Measurements from ENCODE around the gene MEST. TPM values are rescaled to one million over a fixed set of nuclear protein-coding genes. Genes with fewer than 3 reads are reported as not detected.
"Not testable (repeated sequence)": the region's sequence is repeated elsewhere in the genome, so short reads cannot be mapped to it uniquely, and the experiment has no call there.

Gene MEST
- total RNA-seq, 2 experiments from 2014 or later, result 6.8 to 9.2 TPM

DNA sequence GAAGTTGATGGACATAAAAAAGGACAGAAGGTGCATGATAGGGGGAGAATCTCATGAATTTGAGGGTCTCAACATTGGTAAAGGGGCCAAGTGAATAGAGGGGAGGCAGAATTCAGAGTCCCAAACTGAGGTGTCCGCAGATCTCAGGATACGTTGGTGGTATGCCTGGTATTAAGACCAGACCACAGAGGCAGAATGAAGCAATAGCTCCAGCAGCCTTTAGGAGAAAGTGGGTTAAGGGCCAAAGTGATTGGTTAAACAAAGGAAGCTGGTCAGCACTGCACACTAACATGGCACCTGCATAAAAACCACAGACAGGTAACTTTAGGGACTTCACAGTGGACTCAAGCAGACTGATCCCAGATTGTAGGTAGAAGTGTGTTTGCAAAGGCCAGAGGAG is 37.5 kb downstream of the MEST start:
- ChIA-PET CTCF (interaction anchor here (0.6 kb wide), 1 partner anchor 178 kb away, joined by 3 read pairs; no protein-coding TSS in a partner anchor), POLR2A (interaction anchor here (0.9 kb wide), 1 partner anchor 25 kb away, joined by 3 read pairs; no protein-coding TSS in a partner anchor)
- intact Hi-C loops (cut with micrococcal nuclease), result no loop called here
- no peaks in the 10 kb centered on the region for H3K9me3 Mint-ChIP-seq
- H3K4me3 Mint-ChIP-seq, result no peak overlapping the region
- ATAC-seq (no peak), DNase-seq (no peak)
- no peaks in the 10 kb centered on the region for H3K36me3 Mint-ChIP-seq (ENCODE audit: low read depth)
- H3K4me1 Mint-ChIP-seq (ENCODE audit: low read depth), result no peaks in the 10 kb centered on the region
- no peak overlapping the region for H3K27ac Mint-ChIP-seq
- TF ChIP-seq, protein P1, sequence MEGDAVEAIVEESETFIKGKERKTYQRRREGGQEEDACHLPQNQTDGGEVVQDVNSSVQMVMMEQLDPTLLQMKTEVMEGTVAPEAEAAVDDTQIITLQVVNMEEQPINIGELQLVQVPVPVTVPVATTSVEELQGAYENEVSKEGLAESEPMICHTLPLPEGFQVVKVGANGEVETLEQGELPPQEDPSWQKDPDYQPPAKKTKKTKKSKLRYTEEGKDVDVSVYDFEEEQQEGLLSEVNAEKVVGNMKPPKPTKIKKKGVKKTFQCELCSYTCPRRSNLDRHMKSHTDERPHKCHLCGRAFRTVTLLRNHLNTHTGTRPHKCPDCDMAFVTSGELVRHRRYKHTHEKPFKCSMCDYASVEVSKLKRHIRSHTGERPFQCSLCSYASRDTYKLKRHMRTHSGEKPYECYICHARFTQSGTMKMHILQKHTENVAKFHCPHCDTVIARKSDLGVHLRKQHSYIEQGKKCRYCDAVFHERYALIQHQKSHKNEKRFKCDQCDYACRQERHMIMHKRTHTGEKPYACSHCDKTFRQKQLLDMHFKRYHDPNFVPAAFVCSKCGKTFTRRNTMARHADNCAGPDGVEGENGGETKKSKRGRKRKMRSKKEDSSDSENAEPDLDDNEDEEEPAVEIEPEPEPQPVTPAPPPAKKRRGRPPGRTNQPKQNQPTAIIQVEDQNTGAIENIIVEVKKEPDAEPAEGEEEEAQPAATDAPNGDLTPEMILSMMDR (IDR thresholded peaks at IDR 0.05), result no peak
- no peaks in the 10 kb centered on the region for H3K27me3 Mint-ChIP-seq

DNA sequence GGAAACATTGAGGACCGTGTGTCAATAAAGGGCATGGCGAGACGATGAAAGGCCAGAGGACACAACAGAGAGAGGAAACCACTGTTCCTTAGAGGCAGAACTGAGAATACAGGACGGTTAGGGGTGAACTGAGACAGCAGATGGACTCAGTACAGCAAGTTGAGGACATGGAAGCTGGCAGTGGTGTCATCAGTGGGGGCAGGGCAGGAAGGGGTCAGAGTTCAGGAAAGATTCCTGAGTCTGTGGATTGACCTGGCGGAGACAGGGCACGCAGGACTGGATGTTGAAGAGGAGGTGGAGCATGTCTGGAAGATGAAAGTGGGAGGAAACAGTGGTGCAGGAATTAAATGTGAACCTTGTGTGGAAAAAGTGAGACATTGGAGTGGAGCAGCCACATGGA is 46.0 kb downstream of the MEST start:
- ATAC-seq; POLR2A ChIA-PET; CTCF ChIA-PET; intact Hi-C loops (cut with micrococcal nuclease); H3K27me3 Mint-ChIP-seq; DNase-seq; H3K36me3 Mint-ChIP-seq (ENCODE audit: low read depth); H3K4me1 Mint-ChIP-seq (ENCODE audit: low read depth); H3K4me3 Mint-ChIP-seq; H3K9me3 Mint-ChIP-seq; H3K27ac Mint-ChIP-seq: not testable (repeated sequence)

DNA sequence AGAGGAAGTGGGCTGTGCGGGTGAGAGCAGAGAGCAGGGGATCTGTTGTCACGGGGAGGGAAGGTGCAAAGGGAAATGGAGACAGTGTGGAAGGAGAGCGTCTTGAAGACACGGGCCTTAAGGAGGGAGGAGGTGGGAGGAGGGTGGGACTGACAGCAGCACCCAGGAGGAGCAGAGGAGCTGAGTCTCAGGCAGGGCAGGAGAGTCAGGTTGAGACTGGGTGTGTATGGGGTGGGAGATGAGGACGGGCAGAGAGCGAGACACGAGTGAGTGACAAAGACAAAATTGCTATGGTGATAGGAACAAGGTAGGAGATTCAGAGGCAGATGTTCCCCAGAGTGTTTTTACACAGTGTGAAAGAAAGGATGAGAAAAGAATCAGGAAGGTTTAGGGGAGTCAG is 49.4 kb downstream of the MEST start:
- H3K9me3 Mint-ChIP-seq; H3K4me1 Mint-ChIP-seq (ENCODE audit: low read depth): not testable (repeated sequence)

DNA sequence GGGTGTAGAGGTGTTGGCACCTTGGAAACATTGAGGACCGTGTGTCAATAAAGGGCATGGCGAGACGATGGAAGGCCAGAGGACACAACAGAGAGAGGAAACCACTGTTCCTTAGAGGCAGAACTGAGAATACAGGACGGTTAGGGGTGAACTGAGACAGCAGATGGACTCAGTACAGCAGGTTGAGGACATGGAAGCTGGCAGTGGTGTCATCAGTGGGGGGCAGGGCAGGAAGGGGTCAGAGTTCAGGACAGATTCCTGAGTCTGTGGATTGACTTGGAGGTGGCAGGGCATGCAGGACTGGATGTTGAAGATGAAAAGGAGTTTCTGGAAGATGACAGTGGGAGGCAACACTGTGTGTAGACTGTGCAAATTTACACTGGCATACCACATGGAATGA is 50.4 kb downstream of the MEST start:
- POLR2A ChIA-PET; H3K9me3 Mint-ChIP-seq; CTCF ChIA-PET; ATAC-seq; H3K36me3 Mint-ChIP-seq (ENCODE audit: low read depth); DNase-seq; H3K27ac Mint-ChIP-seq; intact Hi-C loops (cut with micrococcal nuclease); H3K4me1 Mint-ChIP-seq (ENCODE audit: low read depth); H3K4me3 Mint-ChIP-seq; H3K27me3 Mint-ChIP-seq: not testable (repeated sequence)

More for the DNA sequence above, 49.4 kb downstream of the MEST start:
- H3K27ac Mint-ChIP-seq; H3K4me3 Mint-ChIP-seq; intact Hi-C loops (cut with micrococcal nuclease); DNase-seq; H3K36me3 Mint-ChIP-seq (ENCODE audit: low read depth); H3K27me3 Mint-ChIP-seq; ATAC-seq; CTCF ChIA-PET; POLR2A ChIA-PET: not testable (repeated sequence)

DNA sequence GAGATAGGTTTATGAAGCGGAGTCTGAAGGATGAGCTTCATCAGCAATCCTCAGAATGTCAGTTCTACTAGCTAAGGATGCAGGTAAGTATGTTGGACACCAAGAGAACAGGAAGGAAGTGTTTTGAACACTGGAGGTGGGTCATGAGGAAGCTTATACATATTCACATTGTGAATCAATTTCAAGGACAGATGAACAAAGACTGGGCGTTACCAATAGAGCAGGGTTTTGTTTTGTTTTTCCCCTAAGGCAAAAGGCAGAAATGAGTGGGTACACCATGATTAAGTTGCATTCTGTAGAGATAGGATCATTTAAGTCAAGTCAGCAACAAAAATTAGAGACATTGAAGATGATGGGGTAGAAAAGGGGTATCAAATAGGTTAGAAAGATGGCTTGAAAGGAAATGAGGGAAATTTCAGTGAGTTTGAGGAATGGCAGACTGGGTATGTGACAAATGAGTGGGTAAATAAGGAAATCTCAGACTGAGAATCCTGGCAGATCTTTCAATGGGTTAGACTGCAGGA is 51.7 kb downstream of the MEST start:
- ATAC-seq, result no peak
- CTCF ChIA-PET, result no interaction called here
- peaks cover 1% of the 10 kb centered on the region for H3K36me3 Mint-ChIP-seq (ENCODE audit: low read depth)
- no peak overlapping the region for H3K27ac Mint-ChIP-seq
- H3K27me3 Mint-ChIP-seq, result no peaks in the 10 kb centered on the region
- no peak for DNase-seq
- TF ChIP-seq, protein P1 (IDR thresholded peaks at IDR 0.05), result no peak
- intact Hi-C loops (cut with micrococcal nuclease), result no loop called here
- no peaks in the 10 kb centered on the region for H3K9me3 Mint-ChIP-seq
- no peak overlapping the region for H3K4me3 Mint-ChIP-seq
- H3K4me1 Mint-ChIP-seq (ENCODE audit: low read depth), result peaks cover 2% of the 10 kb centered on the region
- POLR2A ChIA-PET, result no interaction called here

DNA sequence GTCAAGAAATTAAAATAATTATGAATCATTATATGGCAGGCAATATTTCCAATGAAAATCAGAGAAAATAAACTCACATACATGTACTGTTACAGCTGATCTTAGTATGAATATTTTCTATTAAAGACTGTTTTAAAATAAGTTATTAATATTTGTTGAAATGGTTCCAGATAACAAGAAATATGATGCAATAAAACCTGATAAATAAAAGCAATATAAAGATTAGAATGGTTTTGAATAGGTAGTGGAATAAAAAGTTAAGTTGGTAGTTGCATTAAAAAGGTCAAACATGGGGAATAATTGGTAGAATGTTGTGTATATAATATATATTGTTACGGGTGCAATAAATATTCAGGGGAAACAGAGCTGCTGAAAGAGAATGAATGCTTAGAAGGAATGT is 52.5 kb downstream of the MEST start:
- TF ChIP-seq, protein P1 (IDR thresholded peaks at IDR 0.05), result no peak
- ATAC-seq (no peak), DNase-seq (no peak)
- no peaks in the 10 kb centered on the region for H3K27me3 Mint-ChIP-seq
- POLR2A ChIA-PET, result no interaction called here
- CTCF ChIA-PET, result no interaction called here
- no peaks in the 10 kb centered on the region for H3K9me3 Mint-ChIP-seq
- H3K27ac Mint-ChIP-seq, result no peak overlapping the region
- no peak overlapping the region for H3K4me3 Mint-ChIP-seq
- H3K4me1 Mint-ChIP-seq (ENCODE audit: low read depth), result peaks cover 2% of the 10 kb centered on the region
- peaks cover 1% of the 10 kb centered on the region for H3K36me3 Mint-ChIP-seq (ENCODE audit: low read depth)
- intact Hi-C loops (cut with micrococcal nuclease), result no loop called here
